Endothelial cell of umbilical vein (primary cell): ENCODE results near the gene EML1.

Source experiments
- FOS ChIP-seq: IDR thresholded peaks from 2 replicates; pipeline ENCODE4 v1.6.1; 2011; ENCODE audit warnings: mild to moderate bottlenecking, low read length, moderate library complexity, borderline replicate concordance; ENCODE audit not compliant: insufficient read depth
- GATA2 ChIP-seq: IDR thresholded peaks from 2 replicates; pipeline ENCODE4 v1.7.0; 2011; ENCODE audit warnings: low read depth, mild to moderate bottlenecking, moderate library complexity, mixed read lengths, low read length; ENCODE audit not compliant: insufficient read length, insufficient read depth
- JUN ChIP-seq: IDR thresholded peaks from 2 replicates; pipeline ENCODE4 v1.6.1; 2011; ENCODE audit warnings: borderline replicate concordance, low read depth; ENCODE audit not compliant: insufficient read length, insufficient read depth
- MYC ChIP-seq: IDR thresholded peaks from one replicate; pipeline ENCODE4 v1.6.1; 2011; ENCODE audit warnings: mild to moderate bottlenecking, low read depth, low read length
- POLR2A ChIP-seq: IDR thresholded peaks from 2 replicates; pipeline ENCODE4 v1.6.1; 2012; ENCODE audit warnings: low read depth, mild to moderate bottlenecking, control low read depth, low read length
- POLR2AphosphoS5 ChIP-seq: IDR thresholded peaks from 2 replicates; pipeline ENCODE4 v1.6.1; 2012; ENCODE audit warnings: low read depth, mild to moderate bottlenecking, control low read depth, low read length, moderate library complexity; ENCODE audit not compliant: insufficient read depth
- TF ChIP-seq, protein P1 (sequence below), 2 donors: IDR thresholded peaks; 1 replicate in 1 of 2; 2 replicates in 1 of 2; pipeline ENCODE4 v1.5.1; 2011; ENCODE audit warnings: low read length in 2 of 2, mild to moderate bottlenecking in 2 of 2, moderate library complexity in 2 of 2, control low read depth in 1 of 2, inconsistent platforms in 1 of 2, low read depth in 1 of 2; ENCODE audit not compliant: insufficient read depth in 1 of 2; ENCODE audit errors: extremely low read depth in 1 of 2
- TF ChIP-seq, protein P2 (sequence below): IDR thresholded peaks from 2 replicates; pipeline ENCODE4 v1.6.1; 2011; ENCODE audit not compliant: insufficient read depth, insufficient read length

DNA sequence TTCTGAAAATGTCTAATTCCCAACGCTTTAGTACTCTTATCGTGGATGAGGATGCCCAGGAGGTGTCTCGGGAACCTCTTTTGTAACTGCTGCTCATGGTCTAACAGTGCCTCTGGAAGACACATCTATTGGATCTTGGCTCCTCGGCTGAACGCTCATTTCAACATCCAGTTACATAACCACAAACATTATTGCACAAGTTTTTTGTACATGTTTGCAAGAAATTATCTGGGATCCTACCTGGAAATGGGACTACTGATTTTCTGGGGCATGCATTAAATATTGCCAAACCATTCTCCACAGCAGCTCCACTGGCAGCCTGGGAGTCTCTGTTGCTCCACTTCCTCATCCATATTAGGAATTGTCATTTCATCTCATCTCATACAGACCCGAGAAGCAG, 154.5 kb downstream of the EML1 start:
- TF ChIP-seq, protein P1, sequence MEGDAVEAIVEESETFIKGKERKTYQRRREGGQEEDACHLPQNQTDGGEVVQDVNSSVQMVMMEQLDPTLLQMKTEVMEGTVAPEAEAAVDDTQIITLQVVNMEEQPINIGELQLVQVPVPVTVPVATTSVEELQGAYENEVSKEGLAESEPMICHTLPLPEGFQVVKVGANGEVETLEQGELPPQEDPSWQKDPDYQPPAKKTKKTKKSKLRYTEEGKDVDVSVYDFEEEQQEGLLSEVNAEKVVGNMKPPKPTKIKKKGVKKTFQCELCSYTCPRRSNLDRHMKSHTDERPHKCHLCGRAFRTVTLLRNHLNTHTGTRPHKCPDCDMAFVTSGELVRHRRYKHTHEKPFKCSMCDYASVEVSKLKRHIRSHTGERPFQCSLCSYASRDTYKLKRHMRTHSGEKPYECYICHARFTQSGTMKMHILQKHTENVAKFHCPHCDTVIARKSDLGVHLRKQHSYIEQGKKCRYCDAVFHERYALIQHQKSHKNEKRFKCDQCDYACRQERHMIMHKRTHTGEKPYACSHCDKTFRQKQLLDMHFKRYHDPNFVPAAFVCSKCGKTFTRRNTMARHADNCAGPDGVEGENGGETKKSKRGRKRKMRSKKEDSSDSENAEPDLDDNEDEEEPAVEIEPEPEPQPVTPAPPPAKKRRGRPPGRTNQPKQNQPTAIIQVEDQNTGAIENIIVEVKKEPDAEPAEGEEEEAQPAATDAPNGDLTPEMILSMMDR (IDR thresholded peaks at IDR 0.05; ENCODE audit: extremely low read depth in 1 of 2, insufficient read depth in 1 of 2, low read depth in 1 of 2, low read length in 2 of 2) = no peak
- TF ChIP-seq, protein P2, sequence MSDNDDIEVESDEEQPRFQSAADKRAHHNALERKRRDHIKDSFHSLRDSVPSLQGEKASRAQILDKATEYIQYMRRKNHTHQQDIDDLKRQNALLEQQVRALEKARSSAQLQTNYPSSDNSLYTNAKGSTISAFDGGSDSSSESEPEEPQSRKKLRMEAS = no peak
- TF ChIP-seq POLR2AphosphoS5 (no peak), POLR2A (no peak), FOS (no peak), MYC (no peak), GATA2 (no peak), JUN (no peak)
